HepG2 (cell line): ENCODE data around the gene NPIPB6. TPM values are rescaled to one million over a fixed set of nuclear protein-coding genes. Genes with fewer than 3 reads are reported as not detected.

Source experiments
- ARNT ChIP-seq: fragments of 450-650 bp; IDR thresholded peaks from 2 replicates; pipeline ENCODE4 v1.6.1; 2017
- HOXA7 ChIP-seq: sonication (generic); formaldehyde crosslinking; IDR thresholded peaks from 2 replicates; pipeline ENCODE4 v1.8.1; 2022; ENCODE audit warnings: mild to moderate bottlenecking, missing genetic modification reagents, moderate library complexity
- NFE2L1 ChIP-seq: sonication (generic); formaldehyde crosslinking; IDR thresholded peaks from 2 replicates; pipeline ENCODE4 v1.4.0; 2020; ENCODE audit warnings: missing genetic modification reagents, mild to moderate bottlenecking, borderline replicate concordance
- ZNF772 ChIP-seq: sonication (generic); formaldehyde crosslinking; IDR thresholded peaks from 2 replicates; pipeline ENCODE4 v1.5.0; 2020; ENCODE audit warnings: mild to moderate bottlenecking, missing genetic modification reagents
- polyA plus RNA-seq, 8 experiments: library from polyadenylated mRNA; depleted of rRNA in 3 of 8; stranded (reverse) in 7 of 8; unstranded in 1 of 8; fragments of >200 nt; fragmentation: Illumina TruSeq in 4 of 8; extraction: Trizol in 4 of 8; gene quantifications; 2 replicates each; pipeline versions ENCODE4 v1.2.1 to v1.2.3, GENCODE V29; 2011 to 2016; ENCODE audit warnings: low read depth in 4 of 8, missing spikeins in 1 of 8, mixed read lengths in 1 of 8; ENCODE audit not compliant: insufficient read depth in 1 of 8
- total RNA-seq, 5 experiments: library from RNA; depleted of rRNA; stranded (reverse); fragments of >200 nt; fragmentation: Illumina TruSeq; extraction: Trizol; gene quantifications; 2 replicates each; pipeline ENCODE4 v1.2.3, GENCODE V29; 2016; ENCODE audit warnings: low read depth in 1 of 5
- TF ChIP-seq, protein P1 (sequence below): sonication (generic); formaldehyde crosslinking; IDR thresholded peaks from 2 replicates; pipeline ENCODE4 v1.4.0; 2020; ENCODE audit warnings: missing genetic modification reagents, borderline replicate concordance
- TF ChIP-seq, protein P2 (sequence below): sonication (generic); formaldehyde crosslinking; IDR thresholded peaks from 2 replicates; pipeline ENCODE4 v1.9.0; 2021; ENCODE audit warnings: missing genetic modification reagents, borderline replicate concordance
- TF ChIP-seq, protein P3 (sequence below): sonication (generic); formaldehyde crosslinking; IDR thresholded peaks from 2 replicates; pipeline ENCODE4 v1.4.0; 2020; ENCODE audit warnings: missing genetic modification reagents; ENCODE audit errors: not compliant biosample characterization
- TF ChIP-seq, protein P4 (sequence below): sonication (generic); formaldehyde crosslinking; IDR thresholded peaks from 2 replicates; pipeline ENCODE4 v1.5.0; 2020; ENCODE audit warnings: mild to moderate bottlenecking, missing genetic modification reagents
- TF ChIP-seq, protein P5 (sequence below): sonication (generic); formaldehyde crosslinking; IDR thresholded peaks from 2 replicates; pipeline ENCODE4 v1.9.0; 2021; ENCODE audit warnings: mild to moderate bottlenecking, missing genetic modification reagents
- TF ChIP-seq, protein P6 (sequence below): sonication (generic); formaldehyde crosslinking; IDR thresholded peaks from 2 replicates; pipeline ENCODE4 v1.4.0; 2020; ENCODE audit warnings: missing genetic modification reagents

NPIPB6 gene
- total and polyA plus RNA-seq, 2 of the 13 experiments (the other 11 are each of a cell fraction or from before 2014, with no cell fraction given), result 0.25 TPM; not detected in 1

- TF ChIP-seq, protein P1, sequence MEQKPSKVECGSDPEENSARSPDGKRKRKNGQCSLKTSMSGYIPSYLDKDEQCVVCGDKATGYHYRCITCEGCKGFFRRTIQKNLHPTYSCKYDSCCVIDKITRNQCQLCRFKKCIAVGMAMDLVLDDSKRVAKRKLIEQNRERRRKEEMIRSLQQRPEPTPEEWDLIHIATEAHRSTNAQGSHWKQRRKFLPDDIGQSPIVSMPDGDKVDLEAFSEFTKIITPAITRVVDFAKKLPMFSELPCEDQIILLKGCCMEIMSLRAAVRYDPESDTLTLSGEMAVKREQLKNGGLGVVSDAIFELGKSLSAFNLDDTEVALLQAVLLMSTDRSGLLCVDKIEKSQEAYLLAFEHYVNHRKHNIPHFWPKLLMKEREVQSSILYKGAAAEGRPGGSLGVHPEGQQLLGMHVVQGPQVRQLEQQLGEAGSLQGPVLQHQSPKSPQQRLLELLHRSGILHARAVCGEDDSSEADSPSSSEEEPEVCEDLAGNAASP, result peak; percentile 91
- peak; percentile 86; the same call in 1 of the 2 replicates for TF ChIP-seq ZNF772
- 0 out of 2 replicates have a peak, but pooled peaks have one; percentile 83 for TF ChIP-seq HOXA7 (CRISPR knock-in tag)
- TF ChIP-seq, protein P2, sequence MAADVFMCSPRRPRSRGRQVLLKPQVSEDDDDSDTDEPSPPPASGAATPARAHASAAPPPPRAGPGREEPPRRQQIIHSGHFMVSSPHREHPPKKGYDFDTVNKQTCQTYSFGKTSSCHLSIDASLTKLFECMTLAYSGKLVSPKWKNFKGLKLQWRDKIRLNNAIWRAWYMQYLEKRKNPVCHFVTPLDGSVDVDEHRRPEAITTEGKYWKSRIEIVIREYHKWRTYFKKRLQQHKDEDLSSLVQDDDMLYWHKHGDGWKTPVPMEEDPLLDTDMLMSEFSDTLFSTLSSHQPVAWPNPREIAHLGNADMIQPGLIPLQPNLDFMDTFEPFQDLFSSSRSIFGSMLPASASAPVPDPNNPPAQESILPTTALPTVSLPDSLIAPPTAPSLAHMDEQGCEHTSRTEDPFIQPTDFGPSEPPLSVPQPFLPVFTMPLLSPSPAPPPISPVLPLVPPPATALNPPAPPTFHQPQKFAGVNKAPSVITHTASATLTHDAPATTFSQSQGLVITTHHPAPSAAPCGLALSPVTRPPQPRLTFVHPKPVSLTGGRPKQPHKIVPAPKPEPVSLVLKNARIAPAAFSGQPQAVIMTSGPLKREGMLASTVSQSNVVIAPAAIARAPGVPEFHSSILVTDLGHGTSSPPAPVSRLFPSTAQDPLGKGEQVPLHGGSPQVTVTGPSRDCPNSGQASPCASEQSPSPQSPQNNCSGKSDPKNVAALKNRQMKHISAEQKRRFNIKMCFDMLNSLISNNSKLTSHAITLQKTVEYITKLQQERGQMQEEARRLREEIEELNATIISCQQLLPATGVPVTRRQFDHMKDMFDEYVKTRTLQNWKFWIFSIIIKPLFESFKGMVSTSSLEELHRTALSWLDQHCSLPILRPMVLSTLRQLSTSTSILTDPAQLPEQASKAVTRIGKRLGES (CRISPR knock-in tag), result peak; percentile 81; the same call in 1 of the 2 replicates
- TF ChIP-seq, protein P3, sequence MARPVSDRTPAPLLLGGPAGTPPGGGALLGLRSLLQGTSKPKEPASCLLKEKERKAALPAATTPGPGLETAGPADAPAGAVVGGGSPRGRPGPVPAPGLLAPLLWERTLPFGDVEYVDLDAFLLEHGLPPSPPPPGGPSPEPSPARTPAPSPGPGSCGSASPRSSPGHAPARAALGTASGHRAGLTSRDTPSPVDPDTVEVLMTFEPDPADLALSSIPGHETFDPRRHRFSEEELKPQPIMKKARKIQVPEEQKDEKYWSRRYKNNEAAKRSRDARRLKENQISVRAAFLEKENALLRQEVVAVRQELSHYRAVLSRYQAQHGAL (CRISPR knock-in tag), result peak; percentile 80
- TF ChIP-seq, protein P4, sequence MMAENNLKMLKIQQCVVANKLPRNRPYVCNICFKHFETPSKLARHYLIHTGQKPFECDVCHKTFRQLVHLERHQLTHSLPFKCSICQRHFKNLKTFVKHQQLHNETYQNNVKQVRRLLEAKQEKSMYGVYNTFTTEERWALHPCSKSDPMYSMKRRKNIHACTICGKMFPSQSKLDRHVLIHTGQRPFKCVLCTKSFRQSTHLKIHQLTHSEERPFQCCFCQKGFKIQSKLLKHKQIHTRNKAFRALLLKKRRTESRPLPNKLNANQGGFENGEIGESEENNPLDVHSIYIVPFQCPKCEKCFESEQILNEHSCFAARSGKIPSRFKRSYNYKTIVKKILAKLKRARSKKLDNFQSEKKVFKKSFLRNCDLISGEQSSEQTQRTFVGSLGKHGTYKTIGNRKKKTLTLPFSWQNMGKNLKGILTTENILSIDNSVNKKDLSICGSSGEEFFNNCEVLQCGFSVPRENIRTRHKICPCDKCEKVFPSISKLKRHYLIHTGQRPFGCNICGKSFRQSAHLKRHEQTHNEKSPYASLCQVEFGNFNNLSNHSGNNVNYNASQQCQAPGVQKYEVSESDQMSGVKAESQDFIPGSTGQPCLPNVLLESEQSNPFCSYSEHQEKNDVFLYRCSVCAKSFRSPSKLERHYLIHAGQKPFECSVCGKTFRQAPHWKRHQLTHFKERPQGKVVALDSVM (CRISPR knock-in tag), result no peak
- TF ChIP-seq, protein P5, sequence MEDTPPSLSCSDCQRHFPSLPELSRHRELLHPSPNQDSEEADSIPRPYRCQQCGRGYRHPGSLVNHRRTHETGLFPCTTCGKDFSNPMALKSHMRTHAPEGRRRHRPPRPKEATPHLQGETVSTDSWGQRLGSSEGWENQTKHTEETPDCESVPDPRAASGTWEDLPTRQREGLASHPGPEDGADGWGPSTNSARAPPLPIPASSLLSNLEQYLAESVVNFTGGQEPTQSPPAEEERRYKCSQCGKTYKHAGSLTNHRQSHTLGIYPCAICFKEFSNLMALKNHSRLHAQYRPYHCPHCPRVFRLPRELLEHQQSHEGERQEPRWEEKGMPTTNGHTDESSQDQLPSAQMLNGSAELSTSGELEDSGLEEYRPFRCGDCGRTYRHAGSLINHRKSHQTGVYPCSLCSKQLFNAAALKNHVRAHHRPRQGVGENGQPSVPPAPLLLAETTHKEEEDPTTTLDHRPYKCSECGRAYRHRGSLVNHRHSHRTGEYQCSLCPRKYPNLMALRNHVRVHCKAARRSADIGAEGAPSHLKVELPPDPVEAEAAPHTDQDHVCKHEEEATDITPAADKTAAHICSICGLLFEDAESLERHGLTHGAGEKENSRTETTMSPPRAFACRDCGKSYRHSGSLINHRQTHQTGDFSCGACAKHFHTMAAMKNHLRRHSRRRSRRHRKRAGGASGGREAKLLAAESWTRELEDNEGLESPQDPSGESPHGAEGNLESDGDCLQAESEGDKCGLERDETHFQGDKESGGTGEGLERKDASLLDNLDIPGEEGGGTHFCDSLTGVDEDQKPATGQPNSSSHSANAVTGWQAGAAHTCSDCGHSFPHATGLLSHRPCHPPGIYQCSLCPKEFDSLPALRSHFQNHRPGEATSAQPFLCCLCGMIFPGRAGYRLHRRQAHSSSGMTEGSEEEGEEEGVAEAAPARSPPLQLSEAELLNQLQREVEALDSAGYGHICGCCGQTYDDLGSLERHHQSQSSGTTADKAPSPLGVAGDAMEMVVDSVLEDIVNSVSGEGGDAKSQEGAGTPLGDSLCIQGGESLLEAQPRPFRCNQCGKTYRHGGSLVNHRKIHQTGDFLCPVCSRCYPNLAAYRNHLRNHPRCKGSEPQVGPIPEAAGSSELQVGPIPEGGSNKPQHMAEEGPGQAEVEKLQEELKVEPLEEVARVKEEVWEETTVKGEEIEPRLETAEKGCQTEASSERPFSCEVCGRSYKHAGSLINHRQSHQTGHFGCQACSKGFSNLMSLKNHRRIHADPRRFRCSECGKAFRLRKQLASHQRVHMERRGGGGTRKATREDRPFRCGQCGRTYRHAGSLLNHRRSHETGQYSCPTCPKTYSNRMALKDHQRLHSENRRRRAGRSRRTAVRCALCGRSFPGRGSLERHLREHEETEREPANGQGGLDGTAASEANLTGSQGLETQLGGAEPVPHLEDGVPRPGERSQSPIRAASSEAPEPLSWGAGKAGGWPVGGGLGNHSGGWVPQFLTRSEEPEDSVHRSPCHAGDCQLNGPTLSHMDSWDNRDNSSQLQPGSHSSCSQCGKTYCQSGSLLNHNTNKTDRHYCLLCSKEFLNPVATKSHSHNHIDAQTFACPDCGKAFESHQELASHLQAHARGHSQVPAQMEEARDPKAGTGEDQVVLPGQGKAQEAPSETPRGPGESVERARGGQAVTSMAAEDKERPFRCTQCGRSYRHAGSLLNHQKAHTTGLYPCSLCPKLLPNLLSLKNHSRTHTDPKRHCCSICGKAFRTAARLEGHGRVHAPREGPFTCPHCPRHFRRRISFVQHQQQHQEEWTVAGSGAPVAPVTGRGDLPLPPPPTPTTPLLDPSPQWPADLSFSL, result no peak
- TF ChIP-seq, protein P6, sequence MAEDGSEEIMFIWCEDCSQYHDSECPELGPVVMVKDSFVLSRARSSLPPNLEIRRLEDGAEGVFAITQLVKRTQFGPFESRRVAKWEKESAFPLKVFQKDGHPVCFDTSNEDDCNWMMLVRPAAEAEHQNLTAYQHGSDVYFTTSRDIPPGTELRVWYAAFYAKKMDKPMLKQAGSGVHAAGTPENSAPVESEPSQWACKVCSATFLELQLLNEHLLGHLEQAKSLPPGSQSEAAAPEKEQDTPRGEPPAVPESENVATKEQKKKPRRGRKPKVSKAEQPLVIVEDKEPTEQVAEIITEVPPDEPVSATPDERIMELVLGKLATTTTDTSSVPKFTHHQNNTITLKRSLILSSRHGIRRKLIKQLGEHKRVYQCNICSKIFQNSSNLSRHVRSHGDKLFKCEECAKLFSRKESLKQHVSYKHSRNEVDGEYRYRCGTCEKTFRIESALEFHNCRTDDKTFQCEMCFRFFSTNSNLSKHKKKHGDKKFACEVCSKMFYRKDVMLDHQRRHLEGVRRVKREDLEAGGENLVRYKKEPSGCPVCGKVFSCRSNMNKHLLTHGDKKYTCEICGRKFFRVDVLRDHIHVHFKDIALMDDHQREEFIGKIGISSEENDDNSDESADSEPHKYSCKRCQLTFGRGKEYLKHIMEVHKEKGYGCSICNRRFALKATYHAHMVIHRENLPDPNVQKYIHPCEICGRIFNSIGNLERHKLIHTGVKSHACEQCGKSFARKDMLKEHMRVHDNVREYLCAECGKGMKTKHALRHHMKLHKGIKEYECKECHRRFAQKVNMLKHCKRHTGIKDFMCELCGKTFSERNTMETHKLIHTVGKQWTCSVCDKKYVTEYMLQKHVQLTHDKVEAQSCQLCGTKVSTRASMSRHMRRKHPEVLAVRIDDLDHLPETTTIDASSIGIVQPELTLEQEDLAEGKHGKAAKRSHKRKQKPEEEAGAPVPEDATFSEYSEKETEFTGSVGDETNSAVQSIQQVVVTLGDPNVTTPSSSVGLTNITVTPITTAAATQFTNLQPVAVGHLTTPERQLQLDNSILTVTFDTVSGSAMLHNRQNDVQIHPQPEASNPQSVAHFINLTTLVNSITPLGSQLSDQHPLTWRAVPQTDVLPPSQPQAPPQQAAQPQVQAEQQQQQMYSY, result peak; percentile 69; the same call in 1 of the 2 replicates
- no peak for TF ChIP-seq ARNT
- TF ChIP-seq NFE2L1, result no peak
Observed at GRCh38 chr16:28304214-28304613, 59.1 kb downstream of the NPIPB6 start (continued).
